Glutamatergic neuron (in vitro differentiated cells): ENCODE measurements around the gene EPHB3. TPM values are rescaled to one million over a fixed set of nuclear protein-coding genes. Genes with fewer than 3 reads are reported as not detected.

Experiments
- DNase-seq: peaks from one replicate; pipeline ENCODE4 v3.0.0; 2022
- H3K27ac Mint-ChIP-seq: one replicate; pipeline ENCODE4 v1.8.0; 2020; ENCODE audit warnings: mild to moderate bottlenecking, mixed read lengths, inconsistent platforms; ENCODE audit not compliant: unreplicated experiment
- H3K27me3 Mint-ChIP-seq: one replicate; pipeline ENCODE4 v1.8.0; 2020; ENCODE audit warnings: mild to moderate bottlenecking, moderate library complexity, mixed read lengths, inconsistent platforms; ENCODE audit not compliant: unreplicated experiment
- H3K36me3 Mint-ChIP-seq: one replicate; pipeline ENCODE4 v1.8.0; 2020; ENCODE audit warnings: mild to moderate bottlenecking, mixed read lengths, inconsistent platforms; ENCODE audit not compliant: unreplicated experiment
- H3K4me1 Mint-ChIP-seq: one replicate; pipeline ENCODE4 v1.8.0; 2020; ENCODE audit warnings: mild to moderate bottlenecking, low read depth, mixed read lengths, inconsistent platforms; ENCODE audit not compliant: unreplicated experiment
- H3K4me3 Mint-ChIP-seq: one replicate; pipeline ENCODE4 v1.8.0; 2020; ENCODE audit warnings: mild to moderate bottlenecking, mixed read lengths, inconsistent platforms; ENCODE audit not compliant: unreplicated experiment
- H3K9me3 Mint-ChIP-seq: one replicate; pipeline ENCODE4 v1.8.0; 2020; ENCODE audit warnings: mild to moderate bottlenecking, moderate library complexity, mixed read lengths, inconsistent platforms; ENCODE audit not compliant: unreplicated experiment
- CTCF ChIP-seq: fragments of 200-600 bp; sonication (generic); IDR thresholded peaks from one replicate; pipeline ENCODE4 v1.5.0; 2021; ENCODE audit not compliant: partially characterized antibody, unreplicated experiment
- total RNA-seq: library from RNA; stranded (reverse); fragmentation: NEBNext Ultra II Directional; extraction: Animal tissue kit (Norgen Biotek cat#: 25700); gene quantifications from one replicate; pipeline ENCODE4 v1.2.1, GENCODE V29; 2021; ENCODE audit not compliant: unreplicated experiment

Gene EPHB3
- total RNA-seq, 1 donor from 2014 or later, result 5.0 TPM

- Mint-ChIP-seq H3K36me3 (no peaks in the 10 kb centered on the region), H3K4me3 (no peak overlapping the region), H3K4me1 (peaks cover 23% of the 10 kb centered on the region), H3K27me3 (peaks cover 6% of the 10 kb centered on the region), H3K27ac (no peak overlapping the region), H3K9me3 (peaks cover 6% of the 10 kb centered on the region)
- no peak for TF ChIP-seq CTCF
- peak; percentile 37 for DNase-seq
These were observed 68.1 kb downstream of the EPHB3 start for GRCh38 chr3:184629555-184630160.

- peaks cover 6% of the 10 kb centered on the region for H3K27me3 Mint-ChIP-seq
- DNase-seq, result no peak
- no peak overlapping the region for H3K4me3 Mint-ChIP-seq
- peaks cover 32% of the 10 kb centered on the region for H3K4me1 Mint-ChIP-seq
- H3K36me3 Mint-ChIP-seq, result no peaks in the 10 kb centered on the region
- no peak for TF ChIP-seq CTCF
- H3K9me3 Mint-ChIP-seq, result peaks cover 8% of the 10 kb centered on the region
- H3K27ac Mint-ChIP-seq, result peak overlapping the region; percentile 6
These were observed 69.4 kb downstream of the EPHB3 start for GRCh38 chr3:184630861-184631471.

GRCh38 chr3:184631472-184631861 is 69.9 kb downstream of the EPHB3 start:
- peaks cover 6% of the 10 kb centered on the region for H3K27me3 Mint-ChIP-seq
- no peak for TF ChIP-seq CTCF
- H3K4me3 Mint-ChIP-seq, result no peak overlapping the region
- peaks cover 8% of the 10 kb centered on the region for H3K9me3 Mint-ChIP-seq
- no peak overlapping the region for H3K27ac Mint-ChIP-seq
- H3K36me3 Mint-ChIP-seq, result no peaks in the 10 kb centered on the region
- H3K4me1 Mint-ChIP-seq, result peaks cover 32% of the 10 kb centered on the region
- DNase-seq, result no peak

Other genes starting within 250 kb of the EPHB3 start
- gene EIF4G1, start 247.2 kb upstream of the EPHB3 start, total RNA-seq, result 346 TPM
- gene FAM131A, start 224.2 kb upstream of the EPHB3 start, total RNA-seq, result 51.4 TPM
- 17.8 TPM for gene CLCN2, start 200.2 kb upstream of the EPHB3 start, total RNA-seq
- gene POLR2H, start 200.1 kb upstream of the EPHB3 start, total RNA-seq, result 48.1 TPM
- gene THPO, start 183.6 kb upstream of the EPHB3 start, total RNA-seq, result 1.6 TPM
- gene CHRD, start 181.7 kb upstream of the EPHB3 start, total RNA-seq, result 47.1 TPM
- gene MAGEF1, start 150.3 kb downstream of the EPHB3 start, total RNA-seq, result 56.3 TPM